ENCODE data around the gene DLGAP1.

Gene DLGAP1

DNA sequence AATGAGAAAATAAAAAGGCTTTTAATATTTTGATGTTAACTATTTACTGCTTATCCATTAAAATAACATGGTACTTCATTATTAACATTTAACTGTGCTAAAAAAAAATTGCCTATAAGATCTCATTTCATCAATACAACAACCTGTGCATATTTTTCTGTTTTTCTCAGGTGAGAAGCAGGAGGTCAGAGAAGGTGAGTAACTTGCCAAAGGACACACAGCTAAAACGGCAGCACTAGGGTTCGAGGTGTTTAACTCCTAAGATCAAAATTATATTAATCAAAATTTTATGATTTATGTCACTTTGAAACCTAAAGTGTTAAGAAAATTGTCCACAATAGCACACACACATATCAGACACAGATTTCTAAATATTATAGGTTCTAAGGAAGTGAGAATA is 639.1 kb downstream of the DLGAP1 start:
- no peak for DNase-seq (ENCODE audit: low read depth)
- no peak overlapping the region for H3K4me3 ChIP-seq (ENCODE audit: low read depth, low read length)
- TF ChIP-seq POLR2A (IDR thresholded peaks at IDR 0.05; ENCODE audit: extremely low read depth, insufficient read length) (no peak), MYC (IDR thresholded peaks at IDR 0.05; ENCODE audit: low read depth, low read length) (no peak), CTCF (IDR thresholded peaks at IDR 0.05; ENCODE audit: low read depth, low read length) (no peak)
- TF ChIP-seq, protein P1, sequence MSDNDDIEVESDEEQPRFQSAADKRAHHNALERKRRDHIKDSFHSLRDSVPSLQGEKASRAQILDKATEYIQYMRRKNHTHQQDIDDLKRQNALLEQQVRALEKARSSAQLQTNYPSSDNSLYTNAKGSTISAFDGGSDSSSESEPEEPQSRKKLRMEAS (IDR thresholded peaks at IDR 0.05; ENCODE audit: low read depth, low read length), result no peak

DNA sequence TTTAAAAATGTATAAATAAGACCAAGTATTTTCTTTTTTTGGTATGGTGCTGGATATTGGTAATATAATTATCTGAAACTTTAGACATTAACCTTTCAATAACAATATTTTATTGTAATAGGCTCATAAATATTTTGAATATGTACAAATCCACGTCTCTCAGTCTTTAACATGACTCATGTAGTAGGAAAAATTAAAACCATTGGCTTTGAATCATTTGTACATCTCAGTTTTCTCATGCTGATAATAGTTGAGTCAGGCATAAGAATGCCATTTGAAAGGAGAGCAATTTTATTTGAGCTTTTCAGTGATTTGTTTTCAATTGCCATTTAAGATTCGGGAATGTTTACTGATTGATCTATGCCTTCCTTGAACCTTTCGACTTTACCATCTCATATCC is 640.3 kb downstream of the DLGAP1 start:
- DNase-seq (ENCODE audit: low read depth), result no peak
- no peak for TF ChIP-seq CTCF (IDR thresholded peaks at IDR 0.05; ENCODE audit: low read depth, low read length)
- TF ChIP-seq, protein P1 (IDR thresholded peaks at IDR 0.05; ENCODE audit: low read depth, low read length), result no peak
- TF ChIP-seq MYC (IDR thresholded peaks at IDR 0.05; ENCODE audit: low read depth, low read length), result no peak
- TF ChIP-seq POLR2A (IDR thresholded peaks at IDR 0.05; ENCODE audit: extremely low read depth, insufficient read length), result no peak

DNA sequence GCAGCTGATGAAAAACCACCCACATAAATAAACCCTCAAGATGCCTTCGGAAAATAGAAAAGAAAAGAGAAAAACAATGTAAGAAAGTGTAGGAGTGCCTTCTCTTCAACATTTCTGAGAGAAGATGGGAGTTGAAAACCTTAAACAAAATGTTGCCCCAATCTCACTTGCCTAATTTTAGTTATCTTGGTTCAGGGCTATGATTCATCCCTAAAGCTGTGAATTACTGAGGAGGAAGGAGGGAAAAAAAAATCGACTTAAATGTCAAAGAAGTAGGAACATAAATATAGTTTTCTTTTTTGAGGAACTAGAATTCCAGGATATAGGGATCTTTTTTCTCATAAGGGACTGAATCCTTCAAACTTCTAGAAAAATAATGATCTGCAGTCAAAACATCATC is 644.8 kb downstream of the DLGAP1 start:
- no peak for TF ChIP-seq MYC (IDR thresholded peaks at IDR 0.05; ENCODE audit: low read depth, low read length)
- TF ChIP-seq CTCF (IDR thresholded peaks at IDR 0.05; ENCODE audit: low read depth, low read length), result no peak
- TF ChIP-seq, protein P1 (IDR thresholded peaks at IDR 0.05; ENCODE audit: low read depth, low read length), result no peak
- no peak for TF ChIP-seq POLR2A (IDR thresholded peaks at IDR 0.05; ENCODE audit: extremely low read depth, insufficient read length)
- DNase-seq (ENCODE audit: low read depth), result no peak
- H3K4me3 ChIP-seq (ENCODE audit: low read depth, low read length), result no peak overlapping the region

More for the DNA sequence above, 640.3 kb downstream of the DLGAP1 start:
- no peak overlapping the region for H3K4me3 ChIP-seq (ENCODE audit: low read depth, low read length)

- DNase-seq (ENCODE audit: low read depth), result no peak
- TF ChIP-seq POLR2A (IDR thresholded peaks at IDR 0.05; ENCODE audit: extremely low read depth, insufficient read length) (no peak), MYC (IDR thresholded peaks at IDR 0.05; ENCODE audit: low read depth, low read length) (no peak), CTCF (IDR thresholded peaks at IDR 0.05; ENCODE audit: low read depth, low read length) (no peak)
- TF ChIP-seq, protein P1 (IDR thresholded peaks at IDR 0.05; ENCODE audit: low read depth, low read length), result no peak
- H3K4me3 ChIP-seq (ENCODE audit: low read depth, low read length), result no peak overlapping the region
Observed at GRCh38 chr18:3808985-3809780, 645.9 kb downstream of the DLGAP1 start.

DNA sequence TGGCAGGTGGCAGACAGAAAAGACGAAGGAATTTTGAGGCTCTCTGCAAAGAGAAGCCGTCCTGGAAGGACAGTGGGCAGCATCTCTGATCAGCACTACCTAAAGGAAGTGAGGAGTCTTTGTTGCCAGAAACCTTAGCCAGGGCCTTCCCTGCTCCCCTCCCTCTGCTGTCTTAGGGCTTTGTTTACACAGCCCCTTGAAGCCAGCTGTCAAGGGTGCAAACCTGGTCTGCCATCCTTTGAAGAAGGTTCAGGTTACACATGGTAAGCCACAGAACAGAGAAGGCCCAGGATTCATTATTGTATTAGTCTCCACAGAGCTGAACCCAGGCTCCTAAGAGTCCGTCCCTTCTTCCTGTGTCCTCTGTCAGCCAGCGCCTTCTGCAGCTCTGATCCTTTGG is 648.5 kb downstream of the DLGAP1 start:
- TF ChIP-seq POLR2A (IDR thresholded peaks at IDR 0.05; ENCODE audit: extremely low read depth, insufficient read length) (no peak), CTCF (IDR thresholded peaks at IDR 0.05; ENCODE audit: low read depth, low read length) (no peak), MYC (IDR thresholded peaks at IDR 0.05; ENCODE audit: low read depth, low read length) (no peak)
- TF ChIP-seq, protein P1 (IDR thresholded peaks at IDR 0.05; ENCODE audit: low read depth, low read length), result no peak

More for the DNA sequence above, 648.5 kb downstream of the DLGAP1 start:
- H3K4me3 ChIP-seq (ENCODE audit: low read depth, low read length), result no peak overlapping the region
- no peak for DNase-seq (ENCODE audit: low read depth)

Measured in NB4 (cell line).